GM21360 (cell line): Measurements from ENCODE around the gene ST13.
A peak's percentile ranks its signal among the peaks of the same experiment; 100 is the strongest.
"Not testable (repeated sequence)": the region's sequence is repeated elsewhere in the genome, so short reads cannot be mapped to it uniquely, and the experiment has no call there.

Experiments
- ATAC-seq: cut with Tn5 transposase; IDR thresholded peaks from one replicate; pipeline ENCODE4 v1.9.1; 2021; ENCODE audit warnings: mild to moderate bottlenecking, moderate library complexity; ENCODE audit not compliant: unreplicated experiment

ST13 gene

GRCh38 chr22:40856513-40857308, at the start of gene ST13, which contains the start of gene XPNPEP3:
Gene ST13, minus strand, starts transcription at chr22:40856639. Its CDS starts 99 bp downstream, at chr22:40856540.
Gene XPNPEP3, plus strand, starts transcription at chr22:40857148. Its CDS starts 34 bp downstream, at chr22:40857182.
- ATAC-seq: peak; percentile 81

GRCh38 chr22:40904101-40904500, 47.7 kb upstream of the ST13 start:
- no peak for ATAC-seq

GRCh38 chr22:40898850-40899357, 42.5 kb upstream of the ST13 start:
- ATAC-seq: no peak

GRCh38 chr22:40894417-40894816, 38.0 kb upstream of the ST13 start:
- no peak for ATAC-seq

GRCh38 chr22:40890881-40891280, 34.4 kb upstream of the ST13 start:
- no peak for ATAC-seq

GRCh38 chr22:40889116-40889515, 32.7 kb upstream of the ST13 start:
- ATAC-seq: no peak

- no peak for ATAC-seq
Measured at GRCh38 chr22:40878922-40879321, 22.5 kb upstream of the ST13 start.

- ATAC-seq: no peak
Measured at GRCh38 chr22:40877488-40877887, 21.0 kb upstream of the ST13 start.

- no peak for ATAC-seq
Measured at GRCh38 chr22:40876907-40877306, 20.5 kb upstream of the ST13 start.

- ATAC-seq: no peak
Measured at GRCh38 chr22:40875111-40875510, 18.7 kb upstream of the ST13 start.

GRCh38 chr22:40874016-40874415, 17.6 kb upstream of the ST13 start:
- ATAC-seq: no peak

GRCh38 chr22:40868379-40868778, 11.9 kb upstream of the ST13 start:
- ATAC-seq: not testable (repeated sequence)

GRCh38 chr22:40867109-40867508, 10.7 kb upstream of the ST13 start:
- no peak for ATAC-seq

GRCh38 chr22:40862537-40862936, 6.1 kb upstream of the ST13 start:
- no peak for ATAC-seq

GRCh38 chr22:40862013-40862412, 5.6 kb upstream of the ST13 start, which contains the start of gene DNAJB7:
Gene DNAJB7, minus strand, starts transcription at chr22:40862113. Its CDS starts 119 bp downstream, at chr22:40861994.
- no peak for ATAC-seq

- peak; percentile 14 for ATAC-seq
Measured at GRCh38 chr22:40857309-40857855, 943 bp upstream of the ST13 start.

- peak; percentile 27 for ATAC-seq
Measured at GRCh38 chr22:40855979-40856512, 393 bp downstream of the ST13 start.

GRCh38 chr22:40855071-40855978, 1.1 kb downstream of the ST13 start:
- ATAC-seq: no peak

GRCh38 chr22:40853961-40854360, 2.5 kb downstream of the ST13 start:
- ATAC-seq: no peak

- no peak for ATAC-seq
Measured at GRCh38 chr22:40853333-40853732, 3.1 kb downstream of the ST13 start.

- ATAC-seq: not testable (repeated sequence)
Measured at GRCh38 chr22:40845816-40846215, 10.6 kb downstream of the ST13 start.
